Heart right ventricle (tissue), 16 donors: ENCODE data around the gene VGLL3. TPM values are rescaled to one million over a fixed set of nuclear protein-coding genes. Genes with fewer than 3 reads are reported as not detected.

Experiments
- ATAC-seq, 8 donors: fragments of 200-7000 bp; cut with Tn5 transposase; one replicate each; pipeline ENCODE4 v1.9.1; 2020; ENCODE audit warnings: mild to moderate bottlenecking in 8 of 8, moderate library complexity in 8 of 8, moderate number of reproducible peaks in 1 of 8
- DNase-seq, 2 donors: peaks; one replicate each; pipeline ENCODE4 v3.0.0-alpha.2; 2020
- H3K27ac ChIP-seq, 10 donors: fragments of 200-600 bp; sonication (generic) in 2 of 10; one replicate each; pipeline versions ENCODE4 v1.5.0 to v1.8.0; 2020 to 2022; ENCODE audit warnings: mild to moderate bottlenecking in 3 of 10
- H3K27me3 ChIP-seq, 7 donors: fragments of 200-600 bp; one replicate each; pipeline ENCODE4 v1.8.0; 2021 to 2022; ENCODE audit warnings: mild to moderate bottlenecking in 2 of 7
- H3K36me3 ChIP-seq, 9 donors: fragments of 200-600 bp; sonication (generic) in 1 of 9; one replicate each; pipeline versions ENCODE4 v1.5.0 to v1.8.0; 2020 to 2022; ENCODE audit warnings: mild to moderate bottlenecking in 2 of 9
- H3K4me1 ChIP-seq, 9 donors: fragments of 200-600 bp; sonication (generic) in 1 of 9; one replicate each; pipeline versions ENCODE4 v1.5.0 to v1.8.0; 2020 to 2022; ENCODE audit warnings: mild to moderate bottlenecking in 4 of 9
- H3K4me3 ChIP-seq, 10 donors: fragments of 200-600 bp; sonication (generic) in 2 of 10; one replicate each; pipeline versions ENCODE4 v1.5.0 to v1.8.0; 2020 to 2022; ENCODE audit warnings: mild to moderate bottlenecking in 7 of 10, moderate library complexity in 2 of 10
- H3K9me3 ChIP-seq, 11 donors: fragments of 200-600 bp in 10 of 11; sonication (generic) in 2 of 11; one replicate each; pipeline versions ENCODE4 v1.5.0 to v1.8.0; 2013 to 2022; ENCODE audit warnings: mild to moderate bottlenecking in 2 of 11, control low read depth in 1 of 11, moderate library complexity in 1 of 11
- WGBS, 2 donors: extraction: QIAGEN DNeasy Blood & Tissue Kit; methylation state at CpG; one replicate each; pipeline ENCODE4 v1.1.7; 2013; ENCODE audit warnings: inconsistent platforms in 1 of 2; 5-methylcytosine and 5-hydroxymethylcytosine counted together
- intact Hi-C, 10 donors: fragments of 100-400 bp; cut with DNase I; formaldehyde crosslinking; loops; one replicate each; pipeline versions ENCODE4 v1.11.1 to v1.14.2; 2022
- polyA plus RNA-seq, 2 donors: library from polyadenylated mRNA; stranded (reverse); fragments of 200-250 nt; gene quantifications; one replicate each; pipeline ENCODE4 v1.2.3, GENCODE V29; 2013
- total RNA-seq, 10 donors: library from RNA; stranded (reverse); fragmentation: NEBNext Ultra II Directional in 3 of 10; extraction: Animal tissue kit (Norgen Biotek cat#: 25700) in 3 of 10; gene quantifications; one replicate each; pipeline versions ENCODE4 v1.2.1 to v1.2.4, GENCODE V29; 2021 to 2023
- TF ChIP-seq, protein P1 (sequence below), 9 donors: fragments of 200-600 bp; sonication (generic) in 2 of 9; IDR thresholded peaks; one replicate each; pipeline versions ENCODE4 v1.5.0 to v1.8.0; 2021 to 2022; ENCODE audit warnings: antibody characterized with exemption in 9 of 9, mild to moderate bottlenecking in 5 of 9, moderate library complexity in 1 of 9
- donor health status: Arrhythmogenic right ventricular cardiomyopathy.
- donor health status: ischemic (EF 13 %, LVEDD 7.1; RV severe dilation, severe dysfunction).
- donor health status: healthy with polysubstance abuse.
- donor health status: DM: no; HTN: yes; CAD: no.
- donor health status: DM: no; HTN: no; CAD: no.
- donor health status: ischemic (EF 25% LVEDD 6.9; RV normal size, moderate dysfunction).
- donor health status: ischemic (EF 25% LVEDD 5.7; RV mildly dilated, moderate dysfunction).
- donor health status: healthy.
- donor health status: DM: yes; HTN: yes; CAD: no.
- donor health status: Ischemic cardiomyopathy.
- donor health status: ischemic (EF 35%, LVEDD 5.7; RV mildly dilated, moderate dysfunction).
- donor health status: nonischemic (EF 11% LVEDD 7.7; RV severe dilation, severe dysfunction).
- donor health status: DM: yes; HTN: yes; CAD: no.
- donor health status: PGD.
- donor health status: ischemic (EF 29% LVEDD 5.4; RV normal size, mild dysfunction).
- donor health status: nonischemic (EF 23%, LVEDD 6.1; RV moderate dilation, normal function).

The VGLL3 gene
- total and polyA plus RNA-seq, 12 donors, result 1.0 to 15.3 (median 3.6) TPM

DNA sequence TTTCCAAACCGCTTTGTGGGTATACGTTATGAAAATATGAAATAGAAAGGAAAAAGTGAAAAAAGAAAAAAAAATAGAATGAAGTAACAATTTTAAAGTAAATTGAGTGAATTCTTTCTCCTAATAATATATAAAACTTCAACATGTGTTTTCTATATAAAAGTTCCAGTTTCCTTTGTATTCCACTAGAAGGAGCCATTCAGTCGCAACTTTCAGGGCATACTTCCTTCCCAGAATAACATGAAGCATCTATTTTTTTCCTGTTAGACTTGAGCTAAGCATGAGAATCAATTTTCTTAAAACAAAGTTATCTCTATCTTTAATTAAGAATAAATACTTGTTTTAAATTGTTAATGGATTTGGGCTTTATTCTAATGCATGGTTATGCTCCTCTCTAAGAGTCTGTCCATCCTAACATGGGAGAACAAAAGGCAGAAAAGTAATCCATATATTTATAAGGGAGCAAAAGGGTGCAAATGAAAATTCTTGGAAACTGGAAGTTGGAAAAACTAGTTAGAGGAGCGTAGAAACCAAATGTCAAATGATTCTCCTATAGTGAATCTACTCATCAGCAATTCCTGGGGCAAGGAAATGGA is 16.0 kb upstream of the VGLL3 start:
- TF ChIP-seq, protein P1, sequence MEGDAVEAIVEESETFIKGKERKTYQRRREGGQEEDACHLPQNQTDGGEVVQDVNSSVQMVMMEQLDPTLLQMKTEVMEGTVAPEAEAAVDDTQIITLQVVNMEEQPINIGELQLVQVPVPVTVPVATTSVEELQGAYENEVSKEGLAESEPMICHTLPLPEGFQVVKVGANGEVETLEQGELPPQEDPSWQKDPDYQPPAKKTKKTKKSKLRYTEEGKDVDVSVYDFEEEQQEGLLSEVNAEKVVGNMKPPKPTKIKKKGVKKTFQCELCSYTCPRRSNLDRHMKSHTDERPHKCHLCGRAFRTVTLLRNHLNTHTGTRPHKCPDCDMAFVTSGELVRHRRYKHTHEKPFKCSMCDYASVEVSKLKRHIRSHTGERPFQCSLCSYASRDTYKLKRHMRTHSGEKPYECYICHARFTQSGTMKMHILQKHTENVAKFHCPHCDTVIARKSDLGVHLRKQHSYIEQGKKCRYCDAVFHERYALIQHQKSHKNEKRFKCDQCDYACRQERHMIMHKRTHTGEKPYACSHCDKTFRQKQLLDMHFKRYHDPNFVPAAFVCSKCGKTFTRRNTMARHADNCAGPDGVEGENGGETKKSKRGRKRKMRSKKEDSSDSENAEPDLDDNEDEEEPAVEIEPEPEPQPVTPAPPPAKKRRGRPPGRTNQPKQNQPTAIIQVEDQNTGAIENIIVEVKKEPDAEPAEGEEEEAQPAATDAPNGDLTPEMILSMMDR (IDR thresholded peaks at IDR 0.05), result peak in 5 of 9 donors; percentile 14 to 42 (median 30)
- Histone ChIP-seq H3K27me3 (no peaks in the 10 kb centered on the region), H3K36me3 (no peaks in the 10 kb centered on the region), H3K27ac (no peak overlapping the region), H3K4me3 (no peak overlapping the region), H3K4me1 (no peaks in the 10 kb centered on the region), H3K9me3 (peaks cover 0 to 15% (median 0%) of the 10 kb centered on the region in 11 donors)
- ATAC-seq, result no peak
- no peak for DNase-seq
- intact Hi-C loops, result loop anchor here in 1 of 10 donors (10.0 kb wide), 1 partner anchor 78 kb away; no protein-coding TSS in a partner anchor
- 61 to 70% methylated on average over 4 of the region's 4 CpGs for WGBS, 2 donors

DNA sequence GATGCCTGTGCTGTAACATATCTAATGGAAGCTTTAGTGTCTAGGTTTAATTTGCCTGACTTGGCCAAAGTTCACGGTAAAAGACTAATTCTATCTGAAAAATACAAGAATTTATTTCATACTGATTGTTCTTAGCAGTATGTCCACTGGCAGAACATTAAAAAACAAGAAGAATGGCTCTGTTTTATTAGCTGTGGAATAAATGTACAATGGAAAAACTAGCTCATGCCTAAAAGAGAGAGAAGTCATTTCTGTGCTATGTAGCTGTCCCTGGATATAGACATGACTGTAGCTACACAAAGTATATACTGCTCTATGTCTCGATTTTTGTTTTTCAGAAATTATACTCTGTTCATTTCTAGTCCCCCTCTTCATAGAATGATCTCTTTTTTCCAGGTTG is 13.9 kb upstream of the VGLL3 start:
- no peaks in the 10 kb centered on the region for H3K36me3 ChIP-seq
- WGBS, 2 donors, result 68 to 74% methylated on average over 2 of the region's 2 CpGs
- H3K27me3 ChIP-seq, result no peaks in the 10 kb centered on the region
- no peaks in the 10 kb centered on the region for H3K4me1 ChIP-seq
- ATAC-seq (no peak), DNase-seq (no peak)
- H3K4me3 ChIP-seq, result no peak overlapping the region
- H3K27ac ChIP-seq, result no peak overlapping the region
- H3K9me3 ChIP-seq, result peaks cover 0 to 15% (median 0%) of the 10 kb centered on the region in 11 donors
- TF ChIP-seq, protein P1 (IDR thresholded peaks at IDR 0.05), result no peak
- intact Hi-C loops, result loop anchor here in 1 of 10 donors (10.0 kb wide), 1 partner anchor 80 kb away; no protein-coding TSS in a partner anchor

DNA sequence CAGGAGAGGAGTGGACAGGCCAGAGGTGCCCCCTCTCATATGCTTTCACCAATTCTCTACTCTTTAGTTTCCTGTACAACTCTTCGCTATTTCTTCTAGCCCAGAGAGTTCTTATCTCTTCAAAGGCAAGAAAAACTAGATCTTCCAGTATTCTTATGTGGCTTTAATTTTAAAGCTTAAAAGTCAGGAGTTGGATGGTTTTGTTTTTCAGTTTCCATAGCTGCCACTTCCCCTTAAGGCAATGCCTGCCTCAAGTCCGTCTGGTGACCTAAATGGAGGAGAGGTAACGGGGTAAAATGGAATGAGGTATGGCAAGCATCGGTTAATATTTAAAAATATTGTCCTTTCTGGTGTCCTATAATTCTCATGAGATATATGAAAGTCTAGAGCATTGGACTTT is 11.4 kb upstream of the VGLL3 start:
- intact Hi-C loops, result loop anchor here in 1 of 10 donors (10.0 kb wide), 1 partner anchor 82 kb away; no protein-coding TSS in a partner anchor
- no peak overlapping the region for H3K27ac ChIP-seq
- no peak overlapping the region for H3K4me3 ChIP-seq
- no peaks in the 10 kb centered on the region for H3K36me3 ChIP-seq
- H3K4me1 ChIP-seq, result peaks cover 0 to 5% (median 0%) of the 10 kb centered on the region in 9 donors
- 81 to 85% methylated on average over 4 of the region's 4 CpGs for WGBS, 2 donors
- ATAC-seq, result no peak
- TF ChIP-seq, protein P1 (IDR thresholded peaks at IDR 0.05), result no peak
- peaks cover 0 to 1% (median 0%) of the 10 kb centered on the region in 11 donors for H3K9me3 ChIP-seq
- DNase-seq, result no peak
- H3K27me3 ChIP-seq, result no peaks in the 10 kb centered on the region

DNA sequence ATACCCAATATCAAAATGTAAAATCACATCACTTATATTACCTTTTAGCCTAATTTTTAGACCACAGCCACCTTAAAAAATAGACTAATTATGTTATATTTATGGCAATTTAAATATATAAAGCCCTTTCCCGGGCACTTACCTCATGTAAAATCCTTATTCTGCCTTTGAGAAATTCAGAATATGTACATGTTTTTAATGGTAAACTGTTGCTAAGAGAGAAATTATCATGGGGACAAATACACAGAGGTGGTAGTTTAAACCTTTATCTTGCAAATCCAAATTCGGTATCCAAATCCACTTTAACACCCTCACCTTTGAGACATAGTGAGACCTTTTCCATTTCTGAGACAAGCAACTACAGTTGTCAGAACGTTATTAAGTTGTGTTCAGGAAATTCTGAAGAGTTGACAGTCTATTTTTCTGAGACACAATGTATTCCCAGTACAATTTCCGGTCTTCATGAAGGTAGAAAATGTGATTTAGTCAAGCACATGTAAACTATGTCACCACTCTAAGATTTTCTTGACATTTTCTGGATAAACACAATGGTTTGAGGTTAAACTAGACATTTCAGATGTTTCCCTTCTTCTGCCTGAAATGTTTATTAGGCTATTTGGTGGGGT is 10.6 kb upstream of the VGLL3 start:
- 52 to 54% methylated on average over 4 of the region's 4 CpGs for WGBS, 2 donors
- H3K4me1 ChIP-seq, result peaks cover 0 to 5% (median 0%) of the 10 kb centered on the region in 9 donors
- no peaks in the 10 kb centered on the region for H3K36me3 ChIP-seq
- H3K27me3 ChIP-seq, result no peaks in the 10 kb centered on the region
- no peak overlapping the region for H3K27ac ChIP-seq
- TF ChIP-seq, protein P1 (IDR thresholded peaks at IDR 0.05), result no peak
- DNase-seq, result no peak
- intact Hi-C loops, result loop anchor here in 1 of 10 donors (10.0 kb wide), 1 partner anchor 83 kb away; no protein-coding TSS in a partner anchor
- no peak for ATAC-seq
- no peak overlapping the region for H3K4me3 ChIP-seq
- no peaks in the 10 kb centered on the region for H3K9me3 ChIP-seq
